K562 (cell line): Measurements from ENCODE around the gene AMFR. TPM values are rescaled to one million over a fixed set of nuclear protein-coding genes. Genes with fewer than 3 reads are reported as not detected.

ENCODE experiments used
- ARID1B ChIP-seq: fragments of 450-650 bp; IDR thresholded peaks from 2 replicates; pipeline ENCODE4 v1.6.1; 2016; ENCODE audit warnings: antibody characterized with exemption, mild to moderate bottlenecking, inconsistent platforms
- CHD1 ChIP-seq: fragments of 200-600 bp; sonication (generic); IDR thresholded peaks from one replicate; pipeline ENCODE4 v1.6.1; 2012; ENCODE audit warnings: mild to moderate bottlenecking, moderate library complexity, low read length, inconsistent platforms
- COPS2 ChIP-seq: fragments of 450-650 bp; conservative IDR thresholded peaks from 2 replicates; pipeline ENCODE4 v1.6.1; 2016; ENCODE audit warnings: mild to moderate bottlenecking, moderate library complexity
- SAFB ChIP-seq: fragments of 200-400 bp; formaldehyde crosslinking; IDR thresholded peaks from 2 replicates; pipeline ENCODE4 v1.6.1; 2017; ENCODE audit warnings: low read depth, low read length, borderline replicate concordance
- TFAM ChIP-seq: fragments of 250-450 bp; sonication (Bioruptor Pico); conservative IDR thresholded peaks from 2 replicates; pipeline ENCODE4 v1.5.0; 2021; ENCODE audit warnings: mild to moderate bottlenecking, moderate library complexity
- THAP7 ChIP-seq: fragments of 250-450 bp; sonication (Bioruptor Pico); IDR thresholded peaks from 2 replicates; pipeline ENCODE4 v1.5.0; 2021
- ZNF3 ChIP-seq: fragments of 250-450 bp; sonication (Bioruptor Pico); IDR thresholded peaks from 2 replicates; pipeline ENCODE4 v1.5.0; 2021; ENCODE audit warnings: mild to moderate bottlenecking, moderate library complexity
- ZNF407 ChIP-seq: fragments of 450-650 bp; IDR thresholded peaks from 2 replicates; pipeline ENCODE4 v1.6.1; 2016; ENCODE audit warnings: low read depth
- ZNF589 ChIP-seq: fragments of 200-800 bp; sonication (Bioruptor generic); IDR thresholded peaks from 2 replicates; pipeline ENCODE4 v1.6.1; 2016; ENCODE audit warnings: low read depth, missing genetic modification characterization, missing compliant biosample characterization
- polyA plus RNA-seq, 8 experiments: library from polyadenylated mRNA; depleted of rRNA in 4 of 8; stranded (reverse) in 5 of 8; unstranded in 3 of 8; fragments of >200 nt; fragmentation: Nextera tagmentation in 2 of 8; fragmentation: Illumina TruSeq in 1 of 8; extraction: Ambion mirVana in 2 of 8; extraction: Trizol in 1 of 8; gene quantifications; 2 replicates each; pipeline versions ENCODE4 v1.2.1 to v1.2.3, GENCODE V29; 2011 to 2014; ENCODE audit warnings: inconsistent platforms in 1 of 8, missing spikeins in 1 of 8
- total RNA-seq, 7 experiments: library from RNA; depleted of rRNA in 6 of 7; stranded (reverse); fragments of >200 nt in 6 of 7; fragmentation: Illumina TruSeq in 2 of 7; extraction: Trizol in 2 of 7; gene quantifications; 2 replicates each; pipeline versions ENCODE4 v1.2.1 to v1.2.3, GENCODE V29; 2011 to 2021; ENCODE audit warnings: low replicate concordance in 1 of 7

Gene AMFR
- total and polyA plus RNA-seq, 9 of the 15 experiments (the other 6 are each of a cell fraction or from before 2014, with no cell fraction given) = 15.6 to 113 (median 58.4) TPM

GRCh38 chr16:56409195-56409594 lies 16.1 kb downstream of the AMFR start (continued):
- TF ChIP-seq ZNF407 (no peak), SAFB (no peak), CHD1 (no peak), COPS2 (no peak), THAP7 (no peak), TFAM (CRISPR knock-in tag) (no peak), ZNF3 (CRISPR knock-in tag) (no peak), ZNF589 (no peak), ARID1B (no peak)
- TF ChIP-seq, all 486 proteins: peak for 0
